ENCODE data around the gene ATG7. TPM values are rescaled to one million over a fixed set of nuclear protein-coding genes. Genes with fewer than 3 reads are reported as not detected.
A peak's percentile ranks its signal among the peaks of the same experiment; 100 is the strongest.
"Not testable (repeated sequence)": the region's sequence is repeated elsewhere in the genome, so short reads cannot be mapped to it uniquely, and the experiment has no call there.

Gene ATG7
- total RNA-seq, 1 experiment from 2014 or later: 35.2 TPM

- no peak for DNase-seq
- H3K36me3 ChIP-seq (replicated peaks; ENCODE audit: control insufficient read depth, insufficient read depth, low read length): no peaks in the 10 kb centered on the region
- no peak overlapping the region for H3K4me3 ChIP-seq (ENCODE audit: insufficient read depth, low read depth, low read length)
- H3K27me3 ChIP-seq (ENCODE audit: control insufficient read depth, insufficient read depth, low read length): no peaks in the 10 kb centered on the region
These were observed 316.6 kb downstream of the ATG7 start for GRCh38 chr3:11588755-11589154.

DNA sequence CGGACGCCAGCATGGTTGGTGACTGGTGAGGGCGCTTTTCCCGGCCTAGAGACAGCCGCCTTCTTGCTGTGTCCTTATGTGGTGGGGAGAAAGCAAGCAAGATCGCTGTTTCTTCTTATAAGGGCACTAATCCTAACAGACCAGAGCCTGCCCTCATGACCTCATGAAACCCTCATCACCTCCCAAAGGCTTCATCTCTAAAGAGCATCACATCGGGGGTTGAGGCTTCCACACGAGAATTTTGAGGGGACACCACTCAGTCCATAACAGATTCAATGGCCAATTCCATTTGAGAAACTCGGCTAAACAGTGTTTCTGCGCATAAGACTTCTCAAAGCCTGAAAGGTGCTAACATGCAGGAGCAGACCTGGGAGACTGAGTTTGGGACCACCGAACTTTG lies 317.5 kb downstream of the ATG7 start:
- H3K27me3 ChIP-seq (ENCODE audit: control insufficient read depth, insufficient read depth, low read length): no peaks in the 10 kb centered on the region
- H3K4me3 ChIP-seq (ENCODE audit: insufficient read depth, low read depth, low read length): no peak overlapping the region
- H3K36me3 ChIP-seq (replicated peaks; ENCODE audit: control insufficient read depth, insufficient read depth, low read length): no peaks in the 10 kb centered on the region
- DNase-seq: no peak

GRCh38 chr3:11591002-11591355 lies 318.8 kb downstream of the ATG7 start:
- Histone ChIP-seq H3K27me3 (ENCODE audit: control insufficient read depth, insufficient read depth, low read length) (no peaks in the 10 kb centered on the region), H3K4me3 (ENCODE audit: insufficient read depth, low read depth, low read length) (no peak overlapping the region), H3K36me3 (replicated peaks; ENCODE audit: control insufficient read depth, insufficient read depth, low read length) (no peaks in the 10 kb centered on the region)
- no peak for DNase-seq

- no peaks in the 10 kb centered on the region for H3K27me3 ChIP-seq (ENCODE audit: control insufficient read depth, insufficient read depth, low read length)
- DNase-seq: peak; percentile 62
- no peaks in the 10 kb centered on the region; the same call in 1 of the 2 replicates for H3K36me3 ChIP-seq (replicated peaks; ENCODE audit: control insufficient read depth, insufficient read depth, low read length)
- H3K4me3 ChIP-seq (ENCODE audit: insufficient read depth, low read depth, low read length): no peak overlapping the region
These were observed 319.4 kb downstream of the ATG7 start for GRCh38 chr3:11591391-11592282.

DNA sequence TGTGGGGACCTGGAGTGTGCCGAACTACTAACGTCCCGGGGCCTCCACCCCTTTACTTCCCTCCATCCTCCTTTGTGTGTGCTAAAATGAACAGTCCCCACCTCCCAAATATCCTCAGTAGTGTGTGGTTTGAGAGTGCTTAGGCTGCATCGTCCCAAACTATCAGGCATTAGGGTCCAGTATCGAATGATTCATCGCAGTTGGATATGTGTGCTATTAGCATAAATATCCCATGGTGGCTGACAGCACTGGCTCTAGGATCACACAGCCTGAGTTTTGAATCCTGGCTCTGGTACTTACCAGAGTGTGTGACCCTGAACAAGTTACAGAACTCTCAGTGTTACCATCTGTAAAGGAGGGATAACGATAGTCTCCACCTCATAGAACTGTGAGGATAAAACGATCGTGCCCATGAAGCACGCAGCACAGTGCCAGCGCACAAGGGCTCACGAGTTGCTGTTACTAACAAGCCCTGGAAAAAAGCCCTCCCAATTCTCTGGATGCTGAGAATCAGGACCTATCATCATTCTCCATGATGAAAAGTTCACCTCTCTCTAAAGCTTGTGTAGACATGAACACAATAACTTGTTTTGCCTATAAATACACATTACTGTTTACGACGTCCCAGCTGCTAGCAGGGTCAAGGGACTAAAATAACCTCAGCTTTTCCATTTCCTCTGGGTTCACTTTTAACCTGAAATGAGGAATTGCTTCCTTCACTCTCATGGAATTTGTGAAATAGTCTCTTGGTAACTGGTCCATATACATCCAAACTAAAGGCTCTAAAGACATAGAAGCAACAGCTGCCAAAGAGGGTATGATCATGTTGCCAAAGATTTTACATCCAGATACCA lies 320.5 kb downstream of the ATG7 start:
- DNase-seq: no peak
- H3K27me3 ChIP-seq (ENCODE audit: control insufficient read depth, insufficient read depth, low read length): no peaks in the 10 kb centered on the region
- H3K4me3 ChIP-seq (ENCODE audit: insufficient read depth, low read depth, low read length): no peak overlapping the region
- H3K36me3 ChIP-seq (replicated peaks; ENCODE audit: control insufficient read depth, insufficient read depth, low read length): no peaks in the 10 kb centered on the region; the same call in 1 of the 2 replicates

DNA sequence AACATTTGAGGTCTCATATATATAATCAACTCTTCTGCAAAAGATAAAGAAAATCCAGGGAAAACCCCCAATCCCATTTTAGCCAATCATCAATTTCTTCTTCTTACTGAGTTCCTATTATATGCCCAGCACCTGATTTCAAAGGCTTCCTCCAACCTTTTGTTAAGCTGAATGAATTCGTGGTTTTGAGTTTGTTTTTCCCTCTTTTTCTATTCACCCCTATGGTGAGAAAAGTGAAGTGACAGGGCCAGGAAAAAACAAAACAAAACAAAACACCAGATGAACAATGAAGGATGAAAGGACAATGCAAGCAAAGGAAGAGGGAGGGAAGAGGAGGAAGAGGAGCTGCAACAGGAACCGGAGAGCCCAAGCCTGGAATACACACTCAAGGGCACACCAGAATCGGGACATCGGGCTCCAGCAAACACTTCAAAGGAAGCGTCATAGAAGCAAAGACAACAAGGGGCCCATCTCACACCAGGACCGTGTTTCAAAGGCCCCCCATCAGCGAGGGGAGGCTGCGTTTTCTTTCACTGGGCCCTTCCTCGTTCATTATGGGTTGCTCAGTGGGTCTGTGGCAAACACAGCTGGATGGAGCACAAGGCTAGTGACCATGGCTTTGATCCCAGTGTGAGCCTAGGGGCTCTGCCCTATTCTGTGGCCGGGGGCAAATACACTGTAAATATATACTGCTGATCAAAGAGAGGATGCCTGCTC lies 321.3 kb downstream of the ATG7 start:
- H3K27me3 ChIP-seq (ENCODE audit: control insufficient read depth, insufficient read depth, low read length): no peaks in the 10 kb centered on the region
- H3K36me3 ChIP-seq (replicated peaks; ENCODE audit: control insufficient read depth, insufficient read depth, low read length): no peaks in the 10 kb centered on the region; the same call in 1 of the 2 replicates
- no peak for DNase-seq
- no peak overlapping the region for H3K4me3 ChIP-seq (ENCODE audit: insufficient read depth, low read depth, low read length)

GRCh38 chr3:11595024-11595423 lies 322.8 kb downstream of the ATG7 start:
- H3K36me3 ChIP-seq (replicated peaks; ENCODE audit: control insufficient read depth, insufficient read depth, low read length); H3K27me3 ChIP-seq (ENCODE audit: control insufficient read depth, insufficient read depth, low read length); H3K4me3 ChIP-seq (ENCODE audit: insufficient read depth, low read depth, low read length); DNase-seq: not testable (repeated sequence)

GRCh38 chr3:11596387-11596786 lies 324.2 kb downstream of the ATG7 start:
- Histone ChIP-seq H3K4me3 (ENCODE audit: insufficient read depth, low read depth, low read length) (no peak overlapping the region), H3K27me3 (ENCODE audit: control insufficient read depth, insufficient read depth, low read length) (no peaks in the 10 kb centered on the region), H3K36me3 (replicated peaks; ENCODE audit: control insufficient read depth, insufficient read depth, low read length) (peaks cover 2% of the 10 kb centered on the region; the same call in 1 of the 2 replicates)
- DNase-seq: no peak

DNA sequence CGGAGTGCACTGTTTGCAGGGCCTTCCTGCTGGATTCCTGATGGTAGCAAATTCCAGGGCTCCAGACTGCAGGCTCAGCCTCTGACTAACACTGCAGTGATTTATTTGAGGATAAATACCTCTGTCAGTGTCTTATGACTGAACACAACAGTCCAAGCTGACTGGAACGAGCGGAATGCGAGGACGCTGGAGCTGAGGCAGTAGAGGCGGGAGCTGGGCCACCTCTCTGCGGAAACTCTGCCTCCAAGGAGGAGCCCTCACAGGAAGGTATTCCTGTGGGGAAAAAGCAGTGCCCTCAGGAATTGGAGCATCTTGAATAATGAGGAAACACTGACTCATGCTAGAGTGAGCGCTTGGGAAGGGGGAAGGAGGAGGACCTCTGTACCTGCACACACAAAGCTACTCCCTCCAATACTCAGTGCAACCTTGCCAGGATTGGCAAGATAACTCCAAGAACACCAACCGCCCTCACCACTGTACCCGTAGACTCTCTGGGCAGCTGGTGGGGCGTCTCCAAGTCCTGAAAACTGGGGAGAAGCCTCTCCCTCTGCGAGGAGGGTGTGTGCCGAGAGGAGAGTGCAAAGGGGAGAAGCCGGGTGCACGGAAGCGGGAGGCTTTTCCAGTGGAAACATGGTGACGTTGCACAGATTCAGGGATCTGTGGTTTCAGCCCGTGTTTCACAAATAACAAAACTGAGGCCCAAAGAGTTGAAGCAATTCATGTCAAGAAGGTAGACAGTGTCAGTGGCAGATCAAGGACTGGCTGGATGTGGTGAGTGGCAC lies 328.5 kb downstream of the ATG7 start:
- no peaks in the 10 kb centered on the region for H3K27me3 ChIP-seq (ENCODE audit: control insufficient read depth, insufficient read depth, low read length)
- peak; percentile 68 for DNase-seq
- peaks cover 2% of the 10 kb centered on the region; the same call in 1 of the 2 replicates for H3K36me3 ChIP-seq (replicated peaks; ENCODE audit: control insufficient read depth, insufficient read depth, low read length)
- no peak overlapping the region for H3K4me3 ChIP-seq (ENCODE audit: insufficient read depth, low read depth, low read length)

- DNase-seq: peak; percentile 59
- no peaks in the 10 kb centered on the region for H3K27me3 ChIP-seq (ENCODE audit: control insufficient read depth, insufficient read depth, low read length)
- 0 out of 2 replicates have a peak, but pooled peaks cover 2% of the 10 kb centered on the region for H3K36me3 ChIP-seq (replicated peaks; ENCODE audit: control insufficient read depth, insufficient read depth, low read length)
- H3K4me3 ChIP-seq (ENCODE audit: insufficient read depth, low read depth, low read length): no peak overlapping the region
These were observed 329.4 kb downstream of the ATG7 start for GRCh38 chr3:11601446-11602238.

GRCh38 chr3:11602239-11602840 lies 330.1 kb downstream of the ATG7 start:
- DNase-seq: no peak
- Histone ChIP-seq H3K36me3 (replicated peaks; ENCODE audit: control insufficient read depth, insufficient read depth, low read length) (0 out of 2 replicates have a peak, but pooled peaks cover 2% of the 10 kb centered on the region), H3K4me3 (ENCODE audit: insufficient read depth, low read depth, low read length) (no peak overlapping the region), H3K27me3 (ENCODE audit: control insufficient read depth, insufficient read depth, low read length) (no peaks in the 10 kb centered on the region)

GRCh38 chr3:11602886-11603527 lies 330.8 kb downstream of the ATG7 start:
- no peak overlapping the region for H3K4me3 ChIP-seq (ENCODE audit: insufficient read depth, low read depth, low read length)
- DNase-seq: no peak
- no peaks in the 10 kb centered on the region for H3K27me3 ChIP-seq (ENCODE audit: control insufficient read depth, insufficient read depth, low read length)
- H3K36me3 ChIP-seq (replicated peaks; ENCODE audit: control insufficient read depth, insufficient read depth, low read length): 0 out of 2 replicates have a peak, but pooled peaks cover 2% of the 10 kb centered on the region

Measured in H7 (cell line).